HG03060 (cell line): Measurements from ENCODE around the gene CNKSR3.

Source experiments
- ATAC-seq: cut with Tn5 transposase; IDR thresholded peaks from one replicate; pipeline ENCODE4 v1.9.1; 2021; ENCODE audit warnings: low read depth, moderate number of reproducible peaks; ENCODE audit not compliant: unreplicated experiment

The CNKSR3 gene

GRCh38 chr6:154428897-154429296 is 81.6 kb downstream of the CNKSR3 start:
- ATAC-seq: no peak

DNA sequence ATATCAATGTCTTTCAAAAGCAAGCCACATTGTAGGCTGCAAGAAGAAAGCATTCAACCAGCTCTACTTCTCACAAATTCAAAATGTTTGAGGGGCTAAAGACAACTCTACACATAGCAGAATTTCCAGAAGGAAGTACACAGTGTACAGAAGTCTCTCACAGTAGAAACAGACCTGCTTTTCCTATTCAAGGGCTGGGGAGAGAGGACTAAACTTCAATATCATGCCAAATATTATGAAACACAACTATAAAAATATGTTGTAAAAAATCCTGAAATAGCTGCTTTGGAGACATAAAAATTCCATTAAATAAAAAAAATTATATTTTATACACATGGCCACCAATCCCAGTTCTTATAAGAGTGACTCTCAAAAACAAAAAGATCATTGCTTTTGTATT is 83.0 kb downstream of the CNKSR3 start:
- no peak for ATAC-seq

DNA sequence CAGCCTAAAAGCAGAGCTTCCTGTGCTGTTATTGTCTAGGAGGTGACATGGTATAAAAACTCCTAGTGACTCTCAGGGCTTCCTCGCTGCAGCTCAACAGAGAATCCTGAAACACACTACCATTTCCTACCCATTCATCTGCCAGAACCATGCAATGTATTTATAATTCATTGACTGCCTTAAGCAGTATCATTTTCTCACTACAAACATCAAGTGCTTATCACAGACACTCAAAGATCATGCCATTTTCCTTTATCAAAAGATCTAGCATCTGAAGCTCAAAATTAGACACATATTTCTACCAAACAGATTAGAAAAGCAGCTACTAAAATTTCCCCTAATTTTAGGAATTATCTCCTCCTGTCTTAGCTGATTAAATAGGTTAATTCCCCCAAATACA is 83.5 kb downstream of the CNKSR3 start:
- no peak for ATAC-seq

DNA sequence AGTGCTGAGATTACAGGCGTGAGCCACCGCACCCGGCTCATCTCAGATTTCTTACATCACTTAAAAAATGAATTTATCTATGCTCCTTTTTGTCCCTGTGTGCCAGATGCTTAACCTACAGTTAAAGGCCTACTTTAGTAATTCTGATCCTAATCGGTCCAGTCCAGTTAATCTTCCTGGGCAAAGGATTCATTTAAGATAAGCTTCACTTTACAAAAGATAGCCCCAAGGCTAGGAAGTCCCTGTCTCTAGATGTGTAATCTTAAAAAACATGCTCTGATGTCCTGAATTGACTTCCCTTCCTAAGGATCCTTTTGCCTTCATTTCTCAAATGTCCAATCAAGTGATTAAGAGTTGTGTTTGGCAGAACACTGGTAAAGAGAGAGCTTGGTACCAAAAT is 85.5 kb downstream of the CNKSR3 start:
- ATAC-seq: no peak

DNA sequence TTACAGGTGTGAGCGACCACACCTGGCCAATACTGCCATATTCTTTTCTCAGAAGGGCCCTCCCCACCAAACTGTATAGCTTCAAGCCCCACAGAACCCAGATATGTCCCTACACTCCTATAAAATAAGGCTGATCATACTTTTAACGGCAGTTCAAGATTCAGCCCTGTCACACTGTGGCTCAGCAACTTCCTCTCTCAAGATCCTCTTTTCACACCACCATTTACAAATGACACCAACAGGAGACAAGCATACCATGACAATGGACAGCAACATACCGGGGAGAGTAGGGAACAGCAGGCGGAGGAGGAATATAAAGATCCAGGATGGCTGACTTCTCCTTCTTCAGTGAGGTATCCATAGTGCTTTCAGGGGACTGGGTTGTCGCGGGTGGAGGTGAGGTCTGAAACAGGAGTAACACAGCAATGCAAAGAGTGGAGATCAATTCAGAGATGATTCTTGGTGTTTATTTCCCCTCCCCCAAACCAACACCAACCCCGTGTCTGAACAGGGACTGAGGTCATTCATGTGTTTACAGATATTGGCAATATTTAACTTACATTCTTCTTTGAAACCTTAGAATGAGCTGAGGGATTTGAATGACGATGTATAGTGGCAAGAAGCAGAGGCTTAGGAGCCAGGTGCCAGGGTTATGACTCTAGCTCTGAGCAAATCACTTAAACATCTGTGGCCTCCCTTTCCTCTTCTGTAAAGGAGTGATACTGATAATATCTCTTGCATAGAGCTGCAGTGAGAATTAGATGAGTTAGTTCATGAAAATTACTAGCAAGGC is 96.3 kb downstream of the CNKSR3 start:
- no peak for ATAC-seq

DNA sequence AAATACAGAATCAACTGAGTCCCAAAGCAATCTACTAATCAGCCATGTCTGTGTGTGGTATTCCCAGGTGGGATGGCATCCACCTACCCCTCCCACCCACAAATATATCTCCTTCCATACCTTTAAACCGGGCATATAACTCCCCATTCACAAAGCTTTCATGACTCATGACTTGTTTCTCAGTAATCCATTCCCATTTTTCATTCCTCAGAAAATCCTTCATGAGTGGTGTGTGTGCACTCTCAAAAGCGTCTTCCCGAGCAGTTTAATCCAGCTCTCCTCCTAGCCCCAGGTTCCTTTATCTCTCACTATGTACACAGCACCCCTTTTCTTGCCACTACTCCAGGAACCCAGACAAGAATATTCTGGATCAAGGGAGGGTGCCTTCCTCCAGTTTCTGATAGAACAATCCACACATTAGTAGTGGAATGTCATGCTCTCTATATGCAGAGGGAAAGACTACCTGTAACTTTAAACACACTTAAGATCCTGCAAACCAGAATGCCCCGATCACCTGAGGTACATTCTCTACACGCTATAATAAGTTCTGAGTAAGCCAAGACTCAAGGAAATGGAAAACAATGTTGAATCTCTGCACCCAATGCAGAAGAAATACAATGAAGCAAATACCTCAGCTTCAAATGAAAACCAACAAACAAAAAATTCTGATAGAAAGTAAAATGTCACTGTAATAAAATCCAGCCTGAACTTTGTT is 98.2 kb downstream of the CNKSR3 start:
- ATAC-seq: no peak

- ATAC-seq: no peak
Measured at GRCh38 chr6:154411076-154411475, 99.4 kb downstream of the CNKSR3 start.

DNA sequence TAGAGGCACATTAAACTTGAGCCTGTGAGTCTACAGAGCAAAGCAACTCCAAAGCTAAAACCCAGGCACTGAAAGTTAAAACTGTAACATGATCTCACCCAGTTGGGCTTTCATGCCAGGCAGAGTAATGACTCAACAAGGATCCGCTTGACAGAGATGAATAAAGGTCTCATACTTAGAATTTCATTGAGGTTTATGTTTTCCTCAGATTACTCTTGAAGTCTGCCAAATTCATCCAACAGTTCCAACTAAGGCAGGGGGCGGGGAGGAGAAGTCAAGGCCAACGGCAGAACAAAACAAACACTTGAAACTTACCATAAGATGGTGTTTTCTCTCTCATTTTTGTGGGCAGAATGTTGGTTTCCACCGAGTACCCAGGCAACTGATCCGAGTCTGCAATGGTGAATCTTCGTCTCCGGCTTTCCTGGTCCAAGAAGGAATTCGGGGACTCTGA is 99.8 kb downstream of the CNKSR3 start:
- ATAC-seq: peak; percentile 63

- ATAC-seq: no peak
Measured at GRCh38 chr6:154408891-154409500, 101.5 kb downstream of the CNKSR3 start.

GRCh38 chr6:154407440-154407839 is 103.0 kb downstream of the CNKSR3 start:
- ATAC-seq: no peak

- ATAC-seq: no peak
Measured at GRCh38 chr6:154406869-154407268, 103.6 kb downstream of the CNKSR3 start.

GRCh38 chr6:154406301-154406700 is 104.2 kb downstream of the CNKSR3 start:
- ATAC-seq: no peak

DNA sequence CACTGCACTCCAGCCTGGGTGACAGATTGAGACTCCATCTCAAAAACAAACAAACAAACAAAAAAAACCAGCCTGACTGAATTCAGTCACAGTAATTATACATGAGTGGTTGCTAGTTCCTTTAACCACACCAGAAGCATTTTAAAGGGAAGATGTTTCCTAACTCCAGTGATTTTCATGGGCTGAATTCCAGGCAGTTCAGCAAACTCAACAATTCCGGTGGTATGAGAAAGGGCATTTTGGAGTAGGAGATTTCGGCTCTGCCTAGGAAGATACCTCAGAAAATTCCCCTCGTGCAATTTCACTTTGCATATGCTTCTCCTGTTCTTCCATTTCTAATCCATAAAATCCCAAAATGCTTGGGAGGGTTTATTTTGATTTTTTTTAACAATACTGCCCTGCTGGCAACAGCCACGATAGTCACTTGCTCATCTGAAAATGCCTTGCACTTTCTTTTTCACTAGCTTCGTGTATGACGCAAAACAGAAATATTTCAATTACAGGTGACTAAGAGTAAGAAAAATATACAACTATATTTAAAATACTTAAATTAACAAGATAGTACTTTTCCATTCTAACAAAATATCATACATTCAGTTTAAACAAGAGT is 105.6 kb downstream of the CNKSR3 start:
- ATAC-seq: no peak

GRCh38 chr6:154403788-154404187 is 106.7 kb downstream of the CNKSR3 start:
- no peak for ATAC-seq

- ATAC-seq: no peak
Measured at GRCh38 chr6:154402081-154402780, 108.3 kb downstream of the CNKSR3 start.

GRCh38 chr6:154399097-154399496 is 111.4 kb downstream of the CNKSR3 start:
- ATAC-seq: no peak

- no peak for ATAC-seq
Measured at GRCh38 chr6:154397491-154398195, 112.8 kb downstream of the CNKSR3 start.

DNA sequence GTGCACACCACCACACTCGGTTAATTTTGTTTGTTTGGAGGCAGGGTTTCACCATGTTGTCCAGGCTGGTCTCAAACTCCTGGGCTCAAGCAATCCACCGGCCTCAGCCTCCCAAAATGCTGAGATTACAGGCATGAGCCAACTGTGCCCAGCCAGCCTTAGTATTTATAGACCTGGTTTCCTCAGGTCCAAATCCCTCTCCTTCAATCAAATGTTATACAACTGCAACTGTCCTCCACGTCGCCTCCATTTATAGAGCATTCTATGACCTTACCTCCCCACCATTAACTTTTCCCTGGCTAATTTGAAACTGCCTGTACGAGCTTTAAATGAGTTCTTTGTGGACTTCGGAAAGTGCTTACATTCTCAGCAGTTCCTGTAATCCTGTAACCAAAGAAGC is 114.6 kb downstream of the CNKSR3 start:
- ATAC-seq: no peak

DNA sequence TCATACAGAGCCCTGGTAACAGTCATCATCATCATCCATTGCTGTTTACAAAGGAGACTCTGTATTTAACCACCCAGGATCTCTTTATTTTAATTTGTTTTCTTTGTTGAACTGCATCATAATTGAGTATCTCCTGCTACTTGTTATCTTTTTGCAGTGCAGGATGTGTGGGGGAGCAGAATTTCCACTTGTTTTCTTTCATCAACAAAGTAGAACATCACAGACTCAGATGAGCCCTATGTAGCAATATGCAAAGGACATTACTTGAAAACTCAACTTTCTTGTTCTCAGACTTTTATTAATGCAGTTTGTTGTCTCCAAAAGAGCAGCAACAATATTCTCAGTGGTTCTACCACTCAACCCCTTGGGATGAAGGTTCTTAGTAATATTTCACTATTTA is 115.2 kb downstream of the CNKSR3 start:
- no peak for ATAC-seq

DNA sequence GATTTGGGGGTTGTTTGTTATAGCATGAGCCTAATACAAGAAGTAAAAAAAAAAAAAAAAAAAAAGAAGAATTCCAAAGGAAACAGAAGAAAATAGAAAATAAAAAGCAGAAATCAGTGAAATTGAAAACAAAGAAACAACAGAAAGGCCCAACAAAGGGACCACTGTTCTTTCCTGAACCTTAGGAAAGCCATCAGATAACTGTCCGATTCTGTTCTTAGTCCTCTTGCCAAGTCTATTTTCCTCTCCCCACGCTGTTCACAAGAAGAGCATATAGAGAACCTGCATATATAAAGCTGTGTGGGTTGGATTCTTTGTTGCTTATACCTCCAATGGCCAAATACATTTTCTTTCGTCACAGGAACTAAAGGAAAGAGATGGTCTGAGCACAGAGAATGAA is 115.9 kb downstream of the CNKSR3 start:
- ATAC-seq: no peak
